H9 (cell line): ENCODE measurements around the gene SIVA1. TPM values are rescaled to one million over a fixed set of nuclear protein-coding genes. Genes with fewer than 3 reads are reported as not detected.

Experiments used
- DNase-seq: peaks from one replicate; pipeline ENCODE4 v3.0.0-alpha.2; 2017
- H2AFZ ChIP-seq: one replicate; pipeline ENCODE4 v1.6.1; 2013; ENCODE audit warnings: mild to moderate bottlenecking, low read length, control low read depth, moderate library complexity
- H2AK5ac ChIP-seq: 2 replicates; pipeline ENCODE4 v1.6.1; 2013; ENCODE audit warnings: low read length, control low read depth, mixed read lengths; ENCODE audit not compliant: insufficient read length
- H2BK120ac ChIP-seq: one replicate; pipeline ENCODE4 v1.6.1; 2013; ENCODE audit warnings: low read depth, mild to moderate bottlenecking, low read length, control low read depth, inconsistent platforms; ENCODE audit not compliant: poor library complexity, severe bottlenecking
- H2BK12ac ChIP-seq: 2 replicates; pipeline ENCODE4 v1.6.1; 2013; ENCODE audit warnings: low read length, control low read depth, mixed read lengths, low read depth; ENCODE audit not compliant: insufficient read length
- H2BK15ac ChIP-seq: 2 replicates; pipeline ENCODE4 v1.6.1; 2013; ENCODE audit warnings: low read depth, low read length, control low read depth
- H2BK20ac ChIP-seq: one replicate; pipeline ENCODE4 v1.6.1; 2013; ENCODE audit warnings: low read depth, mild to moderate bottlenecking, low read length, control low read depth, inconsistent platforms; ENCODE audit not compliant: poor library complexity, severe bottlenecking
- H2BK5ac ChIP-seq: 2 replicates; pipeline ENCODE4 v1.6.1; 2013; ENCODE audit warnings: low read length, control low read depth, mixed read lengths; ENCODE audit not compliant: insufficient read length
- H3K14ac ChIP-seq: 2 replicates; pipeline ENCODE4 v1.6.1; 2013; ENCODE audit warnings: low read length, control low read depth; ENCODE audit not compliant: insufficient read depth
- H3K18ac ChIP-seq: 2 replicates; pipeline ENCODE4 v1.6.1; 2013; ENCODE audit warnings: low read depth, mild to moderate bottlenecking, mixed read lengths, low read length, control low read depth; ENCODE audit not compliant: insufficient read length
- H3K23ac ChIP-seq: 2 replicates; pipeline ENCODE4 v1.6.1; 2013; ENCODE audit warnings: low read length, control low read depth, mixed read lengths, low read depth; ENCODE audit not compliant: insufficient read length
- H3K23me2 ChIP-seq: 2 replicates; pipeline ENCODE4 v1.6.1; 2013; ENCODE audit warnings: low read depth, mild to moderate bottlenecking, mixed read lengths, low read length, control low read depth; ENCODE audit not compliant: insufficient read length, poor library complexity, severe bottlenecking
- H3K27ac ChIP-seq: 2 replicates; pipeline ENCODE4 v1.5.1; 2013; ENCODE audit warnings: low read length, control low read depth, mixed read lengths, low read depth; ENCODE audit not compliant: insufficient read length
- H3K27me3 ChIP-seq: 2 replicates; pipeline ENCODE4 v1.6.1; 2013; ENCODE audit warnings: low read length, control low read depth, inconsistent platforms; ENCODE audit not compliant: insufficient read depth
- H3K4ac ChIP-seq: 2 replicates; pipeline ENCODE4 v1.6.1; 2013; ENCODE audit warnings: low read depth, mild to moderate bottlenecking, control low read depth, inconsistent platforms, low read length, moderate library complexity
- H3K4me1 ChIP-seq: 2 replicates; pipeline ENCODE4 v1.6.1; 2013; ENCODE audit warnings: low read length, control low read depth, inconsistent platforms; ENCODE audit not compliant: insufficient read depth
- H3K4me2 ChIP-seq: 2 replicates; pipeline ENCODE4 v1.6.1; 2013; ENCODE audit warnings: low read length, control low read depth, mixed read lengths; ENCODE audit not compliant: insufficient read length, insufficient read depth
- H3K56ac ChIP-seq: 2 replicates; pipeline ENCODE4 v1.6.1; 2013; ENCODE audit warnings: low read depth, mild to moderate bottlenecking, mixed read lengths, low read length, control low read depth; ENCODE audit not compliant: insufficient read length
- H3K79me1 ChIP-seq: 2 replicates; pipeline ENCODE4 v1.6.1; 2013; ENCODE audit warnings: low read depth, mild to moderate bottlenecking, moderate library complexity, low read length, control low read depth, inconsistent platforms; ENCODE audit not compliant: insufficient read depth, poor library complexity, severe bottlenecking
- H3K79me2 ChIP-seq: 2 replicates; pipeline ENCODE4 v1.6.1; 2013; ENCODE audit warnings: low read length, control low read depth, inconsistent platforms; ENCODE audit not compliant: insufficient read depth
- H3K9ac ChIP-seq: 2 replicates; pipeline ENCODE4 v1.6.1; 2013; ENCODE audit warnings: low read length, control low read depth, mixed read lengths; ENCODE audit not compliant: insufficient read length; ENCODE audit errors: extremely low read depth
- H3K9me3 ChIP-seq: one replicate; pipeline ENCODE4 v1.6.1; 2013; ENCODE audit warnings: low read depth, low read length, inconsistent platforms; ENCODE audit not compliant: control insufficient read depth
- H3T11ph ChIP-seq: one replicate; pipeline ENCODE4 v1.6.1; 2013; ENCODE audit warnings: mild to moderate bottlenecking, low read length, control low read depth, inconsistent platforms
- H4K20me1 ChIP-seq: one replicate; pipeline ENCODE4 v1.6.1; 2013; ENCODE audit not compliant: control insufficient read depth, insufficient read length, insufficient read depth
- H4K5ac ChIP-seq: 2 replicates; pipeline ENCODE4 v1.6.1; 2013; ENCODE audit warnings: low read depth, mild to moderate bottlenecking, mixed read lengths, low read length, control low read depth; ENCODE audit not compliant: insufficient read length
- H4K8ac ChIP-seq: replicated peaks from 2 replicates; pipeline ENCODE4 v1.6.1; 2013; ENCODE audit warnings: low read length, control low read depth, mixed read lengths, low read depth; ENCODE audit not compliant: insufficient read length
- H4K91ac ChIP-seq: 2 replicates; pipeline ENCODE4 v1.6.1; 2013; ENCODE audit warnings: low read depth, mild to moderate bottlenecking, moderate library complexity, mixed read lengths, low read length, control low read depth; ENCODE audit not compliant: insufficient read length
- H3K27ac Mint-ChIP-seq, 3 experiments: 2 replicates in 2 of 3; 3 replicates in 1 of 3; pipeline ENCODE4 v1.8.0; 2020 to 2021; ENCODE audit warnings: mixed read lengths in 3 of 3, mild to moderate bottlenecking in 1 of 3, moderate library complexity in 1 of 3
- H3K27me3 Mint-ChIP-seq: 2 replicates; pipeline ENCODE4 v1.8.0; 2021; ENCODE audit warnings: low read depth, mild to moderate bottlenecking, moderate library complexity, mixed read lengths
- H3K36me3 Mint-ChIP-seq, 3 experiments: 2 replicates in 2 of 3; 3 replicates in 1 of 3; pipeline ENCODE4 v1.8.0; 2020 to 2021; ENCODE audit warnings: low read depth in 3 of 3, mixed read lengths in 3 of 3; ENCODE audit not compliant: insufficient read depth in 1 of 3
- H3K4me1 Mint-ChIP-seq, 2 experiments: 2 replicates each; pipeline ENCODE4 v1.8.0; 2020; ENCODE audit warnings: mixed read lengths in 2 of 2
- H3K4me3 Mint-ChIP-seq, 2 experiments: 2 replicates in 1 of 2; 3 replicates in 1 of 2; pipeline ENCODE4 v1.8.0; 2020 to 2021; ENCODE audit warnings: mild to moderate bottlenecking in 2 of 2, mixed read lengths in 2 of 2, moderate library complexity in 1 of 2
- H3K9me3 Mint-ChIP-seq, 2 experiments: 2 replicates in 1 of 2; 3 replicates in 1 of 2; pipeline ENCODE4 v1.8.0; 2020; ENCODE audit warnings: mild to moderate bottlenecking in 2 of 2, mixed read lengths in 2 of 2, moderate library complexity in 1 of 2
- WGBS: extraction: QIAGEN DNeasy Blood & Tissue Kit; methylation state at CpG from one replicate; pipeline ENCODE4 v1.1.7; 2013; ENCODE audit warnings: missing lambda C conversion rate, low lambda C conversion rate, mixed read lengths; ENCODE audit not compliant: insufficient read length; ENCODE audit errors: extremely low coverage; 5-methylcytosine and 5-hydroxymethylcytosine counted together
- total RNA-seq: library from RNA; stranded (reverse); gene quantifications from 2 replicates; pipeline ENCODE4 v1.2.1, GENCODE V29; 2021
- TF ChIP-seq, protein P1 (sequence below): fragments of 200-600 bp; sonication (generic); conservative IDR thresholded peaks from 3 replicates; pipeline ENCODE4 v1.8.0; 2021; ENCODE audit warnings: antibody characterized with exemption, mild to moderate bottlenecking

Gene SIVA1
- total RNA-seq, 1 experiment from 2014 or later = 125 TPM

DNA sequence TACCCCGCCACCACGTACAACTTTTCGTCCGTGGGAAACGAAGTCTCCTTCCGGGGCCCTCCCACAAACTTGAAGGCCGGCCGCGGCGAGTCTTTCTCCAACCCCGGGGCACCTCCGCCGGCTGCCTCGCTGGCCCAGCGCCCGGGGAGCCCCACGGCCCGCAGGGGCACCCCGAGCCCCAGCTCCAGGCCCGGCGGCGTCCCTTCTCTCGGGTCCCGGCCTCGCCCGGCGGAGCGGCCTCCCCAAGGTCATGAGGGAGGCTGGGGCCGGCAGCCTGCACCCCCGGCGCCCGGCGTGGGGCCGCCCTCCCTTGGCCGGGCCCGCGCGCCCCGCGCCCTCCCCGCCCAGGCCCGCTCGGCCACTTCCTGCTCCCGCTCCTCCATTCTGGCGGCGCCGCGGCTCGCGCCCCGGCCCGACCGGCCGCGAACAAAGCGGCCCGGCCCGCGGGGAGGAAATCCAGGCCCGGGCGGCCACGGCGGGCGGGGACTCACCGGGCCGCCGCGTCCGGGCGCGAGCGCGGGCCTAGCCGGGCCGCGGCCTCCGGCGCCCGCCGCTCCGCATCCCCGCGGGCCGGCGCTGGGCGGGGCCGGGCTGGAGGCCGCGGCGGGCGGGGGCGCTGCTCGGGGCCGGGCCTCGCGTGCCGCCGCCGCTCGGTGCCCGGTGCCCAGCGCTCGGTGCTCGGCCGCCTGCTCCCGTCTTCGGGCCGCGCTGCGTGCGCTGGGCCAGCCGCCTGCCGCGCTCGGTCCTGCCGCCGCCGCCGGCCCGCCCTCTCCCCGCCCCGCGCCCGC lies 42.2 kb downstream of the SIVA1 start, which contains the start of gene AKT1:
TSS of gene AKT1 (minus strand) at position 756 of the 788 bp plus-strand sequence. CDS start 3,105 bp downstream, outside the sequence.
- Histone ChIP-seq H3K23me2 (peaks cover 14% of the 10 kb centered on the region), H2BK5ac (no peak within 1 kb of the TSS), H3K56ac (no peak within 1 kb of the TSS), H3K18ac (no peak within 1 kb of the TSS), H4K5ac (no peak within 1 kb of the TSS), H3K4me1 (peaks cover 6% of the 10 kb centered on the region; the same call in 1 of the 2 replicates), H2AK5ac (no peak within 1 kb of the TSS), H3K79me2 (no peaks in the 10 kb centered on the region; the same call in 1 of the 2 replicates), H3K14ac (no peak within 1 kb of the TSS; the same call in 1 of the 2 replicates), H3K27ac (no peak within 1 kb of the TSS), H3T11ph (no peak within 1 kb of the TSS), H3K9ac (peak within 1 kb of the TSS; percentile 5), H2BK120ac (no peak within 1 kb of the TSS), H2AFZ (no peak within 1 kb of the TSS), H2BK15ac (no peak within 1 kb of the TSS), H3K4me2 (peak within 1 kb of the TSS; percentile 58), H4K91ac (no peak within 1 kb of the TSS), H2BK12ac (no peak within 1 kb of the TSS), H2BK20ac (no peak within 1 kb of the TSS), H4K8ac (no peak within 1 kb of the TSS), H3K23ac (no peak within 1 kb of the TSS), H3K4ac (no peak within 1 kb of the TSS), H3K27me3 (peaks cover 6% of the 10 kb centered on the region; the same call in 1 of the 2 replicates), H3K79me1 (peaks cover 3% of the 10 kb centered on the region), H4K20me1 (no peaks in the 10 kb centered on the region), H3K9me3 (no peaks in the 10 kb centered on the region)
- Mint-ChIP-seq H3K27ac (no peak within 1 kb of the TSS; a peak in 1 of 7 replicates), H3K36me3 (peaks cover 6 to 11% (median 10%) of the 10 kb centered on the region in 3 experiments; a peak in 6 of 7 replicates), H3K4me1 (peaks cover 36 to 60% of the 10 kb centered on the region in 2 experiments), H3K4me3 (peak within 1 kb of the TSS; percentile 75 to 89), H3K9me3 (no peaks in the 10 kb centered on the region; a peak in 1 of 5 replicates), H3K27me3 (peaks cover 43% of the 10 kb centered on the region)
- DNase-seq = no peak
- TF ChIP-seq, protein P1, sequence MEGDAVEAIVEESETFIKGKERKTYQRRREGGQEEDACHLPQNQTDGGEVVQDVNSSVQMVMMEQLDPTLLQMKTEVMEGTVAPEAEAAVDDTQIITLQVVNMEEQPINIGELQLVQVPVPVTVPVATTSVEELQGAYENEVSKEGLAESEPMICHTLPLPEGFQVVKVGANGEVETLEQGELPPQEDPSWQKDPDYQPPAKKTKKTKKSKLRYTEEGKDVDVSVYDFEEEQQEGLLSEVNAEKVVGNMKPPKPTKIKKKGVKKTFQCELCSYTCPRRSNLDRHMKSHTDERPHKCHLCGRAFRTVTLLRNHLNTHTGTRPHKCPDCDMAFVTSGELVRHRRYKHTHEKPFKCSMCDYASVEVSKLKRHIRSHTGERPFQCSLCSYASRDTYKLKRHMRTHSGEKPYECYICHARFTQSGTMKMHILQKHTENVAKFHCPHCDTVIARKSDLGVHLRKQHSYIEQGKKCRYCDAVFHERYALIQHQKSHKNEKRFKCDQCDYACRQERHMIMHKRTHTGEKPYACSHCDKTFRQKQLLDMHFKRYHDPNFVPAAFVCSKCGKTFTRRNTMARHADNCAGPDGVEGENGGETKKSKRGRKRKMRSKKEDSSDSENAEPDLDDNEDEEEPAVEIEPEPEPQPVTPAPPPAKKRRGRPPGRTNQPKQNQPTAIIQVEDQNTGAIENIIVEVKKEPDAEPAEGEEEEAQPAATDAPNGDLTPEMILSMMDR = no peak
- no CpG with 5 or more reads among the region's 124 CpGs for WGBS
